Activated naive CD8-positive, alpha-beta T cell treated with anti-CD3 and anti-CD28 coated beads for 36 hours (primary cell): ENCODE measurements around the gene SPTY2D1. TPM values are rescaled to one million over a fixed set of nuclear protein-coding genes. Genes with fewer than 3 reads are reported as not detected.
"Not testable (repeated sequence)": the region's sequence is repeated elsewhere in the genome, so short reads cannot be mapped to it uniquely, and the experiment has no call there.

Source experiments
- DNase-seq: peaks from one replicate; pipeline ENCODE4 v3.0.0; 2021
- H3K27ac Mint-ChIP-seq: one replicate; pipeline ENCODE4 v1.8.0; 2022; ENCODE audit warnings: mild to moderate bottlenecking, moderate library complexity, mixed read lengths
- H3K27me3 Mint-ChIP-seq: one replicate; pipeline ENCODE4 v1.8.0; 2022; ENCODE audit warnings: mild to moderate bottlenecking, mixed read lengths
- H3K36me3 Mint-ChIP-seq: one replicate; pipeline ENCODE4 v1.8.0; 2021; ENCODE audit warnings: mild to moderate bottlenecking, mixed read lengths
- H3K4me1 Mint-ChIP-seq: one replicate; pipeline ENCODE4 v1.8.0; 2021; ENCODE audit warnings: mixed read lengths
- H3K4me3 Mint-ChIP-seq: one replicate; pipeline ENCODE4 v1.8.0; 2022; ENCODE audit warnings: mild to moderate bottlenecking, moderate library complexity, mixed read lengths
- H3K9me3 Mint-ChIP-seq: one replicate; pipeline ENCODE4 v1.8.0; 2022; ENCODE audit warnings: mixed read lengths
- total RNA-seq, 2 experiments: library from RNA; stranded (reverse); gene quantifications; one replicate each; pipeline ENCODE4 v1.2.3, GENCODE V29; 2021

SPTY2D1 gene
- total RNA-seq: 10 to 100 TPM; 23.3 to 23.4 TPM

GRCh38 chr11:18634140-18635032, at the start of gene SPTY2D1:
Gene SPTY2D1, minus strand, starts transcription at chr11:18634342. Its CDS starts 85 bp downstream, at chr11:18634257.
- H3K4me3 Mint-ChIP-seq: peak within 1 kb of the TSS; percentile 93
- H3K27ac Mint-ChIP-seq: peak within 1 kb of the TSS; percentile 98
- no peaks in the 10 kb centered on the region for H3K27me3 Mint-ChIP-seq
- H3K36me3 Mint-ChIP-seq: peaks cover 2% of the 10 kb centered on the region
- DNase-seq: peak; percentile 98
- H3K4me1 Mint-ChIP-seq: peaks cover 26% of the 10 kb centered on the region
- H3K9me3 Mint-ChIP-seq: no peaks in the 10 kb centered on the region

- H3K4me3 Mint-ChIP-seq: no peak overlapping the region
- no peak overlapping the region for H3K27ac Mint-ChIP-seq
- DNase-seq: no peak
- H3K9me3 Mint-ChIP-seq: no peaks in the 10 kb centered on the region
- peaks cover 9% of the 10 kb centered on the region for H3K4me1 Mint-ChIP-seq
- H3K36me3 Mint-ChIP-seq: no peaks in the 10 kb centered on the region
- H3K27me3 Mint-ChIP-seq: no peaks in the 10 kb centered on the region
Measured at GRCh38 chr11:18682466-18682865, 48.3 kb upstream of the SPTY2D1 start.

- H3K27me3 Mint-ChIP-seq, H3K27ac Mint-ChIP-seq, DNase-seq, H3K9me3 Mint-ChIP-seq, H3K4me3 Mint-ChIP-seq, H3K36me3 Mint-ChIP-seq: not testable (repeated sequence)
- H3K4me1 Mint-ChIP-seq: peaks cover 10% of the 10 kb centered on the region
Measured at GRCh38 chr11:18681949-18682348, 47.8 kb upstream of the SPTY2D1 start.

- no peaks in the 10 kb centered on the region for H3K36me3 Mint-ChIP-seq
- H3K27ac Mint-ChIP-seq: no peak overlapping the region
- no peak overlapping the region for H3K4me3 Mint-ChIP-seq
- DNase-seq: no peak
- peaks cover 23% of the 10 kb centered on the region for H3K4me1 Mint-ChIP-seq
- no peaks in the 10 kb centered on the region for H3K27me3 Mint-ChIP-seq
- H3K9me3 Mint-ChIP-seq: no peaks in the 10 kb centered on the region
Measured at GRCh38 chr11:18677560-18677959, 43.4 kb upstream of the SPTY2D1 start.

GRCh38 chr11:18676803-18677202, 42.7 kb upstream of the SPTY2D1 start:
- Mint-ChIP-seq H3K9me3 (peaks cover 2% of the 10 kb centered on the region), H3K36me3 (peaks cover 1% of the 10 kb centered on the region), H3K27ac (no peak overlapping the region), H3K4me3 (no peak overlapping the region), H3K4me1 (peaks cover 26% of the 10 kb centered on the region), H3K27me3 (no peaks in the 10 kb centered on the region)
- no peak for DNase-seq

- H3K27ac Mint-ChIP-seq: peak overlapping the region; percentile 93
Measured at GRCh38 chr11:18672209-18672608, 38.1 kb upstream of the SPTY2D1 start.

GRCh38 chr11:18671246-18671645, 37.1 kb upstream of the SPTY2D1 start:
- H3K36me3 Mint-ChIP-seq: peaks cover 1% of the 10 kb centered on the region
- peaks cover 2% of the 10 kb centered on the region for H3K9me3 Mint-ChIP-seq
- H3K27ac Mint-ChIP-seq: peak overlapping the region; percentile 69
- no peak overlapping the region for H3K4me3 Mint-ChIP-seq
- DNase-seq: peak; percentile 36
- no peaks in the 10 kb centered on the region for H3K27me3 Mint-ChIP-seq
- H3K4me1 Mint-ChIP-seq: peaks cover 51% of the 10 kb centered on the region

More at GRCh38 chr11:18672209-18672608, 38.1 kb upstream of the SPTY2D1 start:
- DNase-seq: peak; percentile 36
- H3K4me3 Mint-ChIP-seq: peak overlapping the region; percentile 58
- not testable (repeated sequence) for H3K9me3 Mint-ChIP-seq, H3K36me3 Mint-ChIP-seq, H3K27me3 Mint-ChIP-seq
- peaks cover 46% of the 10 kb centered on the region for H3K4me1 Mint-ChIP-seq

GRCh38 chr11:18669711-18670110, 35.6 kb upstream of the SPTY2D1 start:
- H3K27me3 Mint-ChIP-seq: no peaks in the 10 kb centered on the region
- peak overlapping the region; percentile 76 for H3K27ac Mint-ChIP-seq
- no peak for DNase-seq
- H3K9me3 Mint-ChIP-seq: peaks cover 4% of the 10 kb centered on the region
- peaks cover 61% of the 10 kb centered on the region for H3K4me1 Mint-ChIP-seq
- peaks cover 1% of the 10 kb centered on the region for H3K36me3 Mint-ChIP-seq
- no peak overlapping the region for H3K4me3 Mint-ChIP-seq

GRCh38 chr11:18669219-18669596, 35.1 kb upstream of the SPTY2D1 start:
- H3K4me3 Mint-ChIP-seq: no peak overlapping the region
- H3K27ac Mint-ChIP-seq: peak overlapping the region; percentile 76
- H3K9me3 Mint-ChIP-seq: peaks cover 4% of the 10 kb centered on the region
- H3K4me1 Mint-ChIP-seq: peaks cover 60% of the 10 kb centered on the region
- H3K36me3 Mint-ChIP-seq: peaks cover 1% of the 10 kb centered on the region
- DNase-seq: peak; percentile 14
- H3K27me3 Mint-ChIP-seq: no peaks in the 10 kb centered on the region

- peaks cover 53% of the 10 kb centered on the region for H3K4me1 Mint-ChIP-seq
Measured at GRCh38 chr11:18668131-18668530, 34.0 kb upstream of the SPTY2D1 start.

GRCh38 chr11:18665353-18665872, 31.3 kb upstream of the SPTY2D1 start:
- H3K27ac Mint-ChIP-seq: peak overlapping the region; percentile 90
- peaks cover 44% of the 10 kb centered on the region for H3K4me1 Mint-ChIP-seq
- H3K9me3 Mint-ChIP-seq, H3K36me3 Mint-ChIP-seq, DNase-seq, H3K27me3 Mint-ChIP-seq: not testable (repeated sequence)
- H3K4me3 Mint-ChIP-seq: peak overlapping the region; percentile 61

More at GRCh38 chr11:18668131-18668530, 34.0 kb upstream of the SPTY2D1 start:
- DNase-seq: no peak
- peaks cover 4% of the 10 kb centered on the region for H3K9me3 Mint-ChIP-seq
- H3K36me3 Mint-ChIP-seq: peaks cover 1% of the 10 kb centered on the region
- H3K4me3 Mint-ChIP-seq: no peak overlapping the region
- H3K27me3 Mint-ChIP-seq: no peaks in the 10 kb centered on the region
- peak overlapping the region; percentile 76 for H3K27ac Mint-ChIP-seq

GRCh38 chr11:18657673-18658072, 23.5 kb upstream of the SPTY2D1 start:
- no peak overlapping the region for H3K27ac Mint-ChIP-seq
- no peak overlapping the region for H3K4me3 Mint-ChIP-seq
- peaks cover 8% of the 10 kb centered on the region for H3K9me3 Mint-ChIP-seq
- DNase-seq: no peak
- no peaks in the 10 kb centered on the region for H3K27me3 Mint-ChIP-seq
- no peaks in the 10 kb centered on the region for H3K36me3 Mint-ChIP-seq
- H3K4me1 Mint-ChIP-seq: peaks cover under 1% of the 10 kb centered on the region

- Mint-ChIP-seq H3K36me3 (no peaks in the 10 kb centered on the region), H3K27ac (no peak overlapping the region), H3K27me3 (no peaks in the 10 kb centered on the region), H3K4me3 (no peak overlapping the region), H3K9me3 (no peaks in the 10 kb centered on the region), H3K4me1 (no peaks in the 10 kb centered on the region)
- peak; percentile 31 for DNase-seq
Measured at GRCh38 chr11:18650859-18651557, 16.9 kb upstream of the SPTY2D1 start.

GRCh38 chr11:18650353-18650752, 16.2 kb upstream of the SPTY2D1 start:
- Mint-ChIP-seq H3K9me3 (no peaks in the 10 kb centered on the region), H3K4me3 (no peak overlapping the region), H3K27me3 (no peaks in the 10 kb centered on the region), H3K27ac (no peak overlapping the region), H3K4me1 (no peaks in the 10 kb centered on the region), H3K36me3 (no peaks in the 10 kb centered on the region)
- DNase-seq: no peak

GRCh38 chr11:18643034-18643433, 8.9 kb upstream of the SPTY2D1 start:
- not testable (repeated sequence) for DNase-seq, H3K36me3 Mint-ChIP-seq, H3K27ac Mint-ChIP-seq, H3K9me3 Mint-ChIP-seq, H3K27me3 Mint-ChIP-seq, H3K4me1 Mint-ChIP-seq, H3K4me3 Mint-ChIP-seq
